Parathyroid adenoma (tissue), 2 donors: ENCODE results near the gene COL23A1.

ENCODE experiments used
- H2AFZ ChIP-seq: fragments of 300-600 bp; sonication (generic); one replicate; pipeline ENCODE4 v1.7.0; 2017; ENCODE audit warnings: antibody characterized with exemption, mild to moderate bottlenecking
- H3K27ac ChIP-seq: fragments of 300-600 bp; sonication (generic); one replicate; pipeline ENCODE4 v1.7.0; 2017
- H3K27me3 ChIP-seq: fragments of 300-600 bp; sonication (generic); one replicate; pipeline ENCODE4 v1.7.0; 2017; ENCODE audit warnings: low read length; ENCODE audit not compliant: control insufficient read depth, insufficient read depth
- H3K36me3 ChIP-seq: fragments of 300-600 bp; sonication (generic); one replicate; pipeline ENCODE4 v1.7.0; 2017; ENCODE audit warnings: low read length; ENCODE audit not compliant: control insufficient read depth, insufficient read depth
- H3K4me1 ChIP-seq: fragments of 300-600 bp; sonication (generic); one replicate; pipeline ENCODE4 v1.7.0; 2017; ENCODE audit warnings: control low read depth
- H3K4me2 ChIP-seq: fragments of 300-600 bp; sonication (generic); one replicate; pipeline ENCODE4 v1.7.0; 2017; ENCODE audit warnings: low read length
- H3K4me3 ChIP-seq: fragments of 300-600 bp; sonication (generic); one replicate; pipeline ENCODE4 v1.7.0; 2017; ENCODE audit warnings: low read depth, low read length
- H3K79me2 ChIP-seq: fragments of 300-600 bp; sonication (generic); one replicate; pipeline ENCODE4 v1.7.0; 2017; ENCODE audit warnings: control low read depth
- H3K9ac ChIP-seq: fragments of 300-600 bp; sonication (generic); one replicate; pipeline ENCODE4 v1.7.0; 2017; ENCODE audit warnings: mild to moderate bottlenecking
- H3K9me3 ChIP-seq: fragments of 300-600 bp; sonication (generic); one replicate; pipeline ENCODE4 v1.7.0; 2017; ENCODE audit warnings: low read length; ENCODE audit not compliant: control insufficient read depth
- TF ChIP-seq, protein P1 (sequence below): fragments of 300-600 bp; sonication (generic); IDR thresholded peaks from one replicate; pipeline ENCODE4 v1.7.0; 2017; ENCODE audit warnings: antibody characterized with exemption, mild to moderate bottlenecking
- donor health status: primary hyperparathyroidism.

The COL23A1 gene

DNA sequence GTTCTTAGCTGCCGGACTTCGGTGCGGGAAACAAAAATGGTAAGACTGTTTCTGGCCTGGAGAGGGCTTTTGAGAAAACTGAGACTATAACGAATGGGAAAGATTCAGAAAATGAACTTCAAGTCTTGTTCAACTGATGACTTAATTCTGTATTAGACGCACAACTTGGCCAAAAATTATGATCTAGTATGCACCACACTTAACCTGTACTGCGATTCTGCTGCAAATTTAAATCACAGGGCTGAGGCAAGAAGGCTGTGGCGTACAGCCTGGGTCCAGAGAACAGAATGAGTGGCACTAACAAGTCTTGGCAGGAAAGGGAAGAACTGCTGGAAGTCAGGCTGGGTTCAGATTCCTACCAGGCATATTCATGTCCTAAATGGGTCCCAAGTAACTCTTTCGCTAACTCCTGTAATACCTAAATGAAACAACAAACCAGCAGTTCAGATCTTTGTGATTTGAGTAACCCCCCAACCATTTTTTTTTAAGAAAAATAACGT, 781 bp upstream of the COL23A1 start:
- no peak overlapping the region for H3K27ac ChIP-seq
- H3K9me3 ChIP-seq: no peaks in the 10 kb centered on the region
- peak overlapping the region; percentile 86 for H3K4me2 ChIP-seq
- peak overlapping the region; percentile 48 for H3K4me3 ChIP-seq
- H3K36me3 ChIP-seq: no peaks in the 10 kb centered on the region
- H3K9ac ChIP-seq: no peak overlapping the region
- TF ChIP-seq, protein P1, sequence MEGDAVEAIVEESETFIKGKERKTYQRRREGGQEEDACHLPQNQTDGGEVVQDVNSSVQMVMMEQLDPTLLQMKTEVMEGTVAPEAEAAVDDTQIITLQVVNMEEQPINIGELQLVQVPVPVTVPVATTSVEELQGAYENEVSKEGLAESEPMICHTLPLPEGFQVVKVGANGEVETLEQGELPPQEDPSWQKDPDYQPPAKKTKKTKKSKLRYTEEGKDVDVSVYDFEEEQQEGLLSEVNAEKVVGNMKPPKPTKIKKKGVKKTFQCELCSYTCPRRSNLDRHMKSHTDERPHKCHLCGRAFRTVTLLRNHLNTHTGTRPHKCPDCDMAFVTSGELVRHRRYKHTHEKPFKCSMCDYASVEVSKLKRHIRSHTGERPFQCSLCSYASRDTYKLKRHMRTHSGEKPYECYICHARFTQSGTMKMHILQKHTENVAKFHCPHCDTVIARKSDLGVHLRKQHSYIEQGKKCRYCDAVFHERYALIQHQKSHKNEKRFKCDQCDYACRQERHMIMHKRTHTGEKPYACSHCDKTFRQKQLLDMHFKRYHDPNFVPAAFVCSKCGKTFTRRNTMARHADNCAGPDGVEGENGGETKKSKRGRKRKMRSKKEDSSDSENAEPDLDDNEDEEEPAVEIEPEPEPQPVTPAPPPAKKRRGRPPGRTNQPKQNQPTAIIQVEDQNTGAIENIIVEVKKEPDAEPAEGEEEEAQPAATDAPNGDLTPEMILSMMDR: no peak
- H3K79me2 ChIP-seq: no peaks in the 10 kb centered on the region
- H2AFZ ChIP-seq: peak overlapping the region; percentile 86
- peaks cover 6% of the 10 kb centered on the region for H3K4me1 ChIP-seq
- no peaks in the 10 kb centered on the region for H3K27me3 ChIP-seq

DNA sequence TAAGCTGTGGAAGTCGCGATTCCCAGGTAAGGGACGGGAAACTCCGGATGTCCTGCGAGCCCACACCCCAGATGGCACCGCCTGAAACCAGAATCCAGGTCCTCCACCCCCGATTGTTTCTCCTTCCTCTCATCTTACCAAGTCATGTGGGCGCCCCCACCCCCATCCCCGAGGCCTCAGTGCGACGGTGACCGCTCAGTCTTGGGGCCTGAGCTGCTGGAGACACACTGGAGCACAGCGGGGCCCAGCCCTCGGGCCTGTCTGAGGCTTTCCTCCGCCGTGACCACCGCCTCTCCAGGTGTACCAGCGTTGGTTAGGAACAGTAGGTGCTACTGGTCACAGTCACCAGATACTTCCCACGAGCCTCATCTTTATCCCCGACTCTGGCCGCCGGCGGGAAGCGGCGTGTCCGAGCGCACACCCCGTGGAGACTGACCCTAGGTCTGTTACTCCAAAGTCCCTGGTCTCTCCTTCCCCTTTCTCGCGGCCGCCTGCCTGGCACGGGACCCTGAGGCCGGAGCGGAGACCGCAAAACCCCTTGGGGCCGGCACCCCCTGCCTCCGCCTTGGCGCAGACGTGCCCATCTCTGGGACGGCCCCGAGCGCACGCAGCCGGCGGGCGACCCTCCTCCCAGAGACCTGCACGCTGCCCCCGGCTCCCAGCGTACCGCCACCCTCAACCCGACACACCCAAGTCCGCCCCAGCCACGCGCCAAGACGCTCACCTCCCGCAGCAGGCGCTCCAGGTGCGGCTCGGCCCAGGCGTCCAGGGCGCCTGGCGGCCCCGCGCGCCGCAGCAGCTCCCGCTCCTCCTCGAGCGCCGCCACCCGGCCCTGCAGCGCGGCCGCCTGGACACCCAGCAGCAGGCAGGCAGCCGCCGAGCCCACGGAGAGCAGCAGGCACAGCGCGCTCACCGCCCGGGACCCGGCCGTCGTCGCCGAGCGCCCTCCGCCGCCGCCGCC, 733 bp downstream of the COL23A1 start:
- H3K4me2 ChIP-seq: peak overlapping the region; percentile 86
- H3K27ac ChIP-seq: no peak overlapping the region
- TF ChIP-seq, protein P1: peak; percentile 14
- peaks cover 6% of the 10 kb centered on the region for H3K4me1 ChIP-seq
- no peak overlapping the region for H3K9ac ChIP-seq
- H3K27me3 ChIP-seq: no peaks in the 10 kb centered on the region
- no peaks in the 10 kb centered on the region for H3K79me2 ChIP-seq
- no peaks in the 10 kb centered on the region for H3K36me3 ChIP-seq
- peak overlapping the region; percentile 81 for H2AFZ ChIP-seq
- peak overlapping the region; percentile 48 for H3K4me3 ChIP-seq
- H3K9me3 ChIP-seq: no peaks in the 10 kb centered on the region

DNA sequence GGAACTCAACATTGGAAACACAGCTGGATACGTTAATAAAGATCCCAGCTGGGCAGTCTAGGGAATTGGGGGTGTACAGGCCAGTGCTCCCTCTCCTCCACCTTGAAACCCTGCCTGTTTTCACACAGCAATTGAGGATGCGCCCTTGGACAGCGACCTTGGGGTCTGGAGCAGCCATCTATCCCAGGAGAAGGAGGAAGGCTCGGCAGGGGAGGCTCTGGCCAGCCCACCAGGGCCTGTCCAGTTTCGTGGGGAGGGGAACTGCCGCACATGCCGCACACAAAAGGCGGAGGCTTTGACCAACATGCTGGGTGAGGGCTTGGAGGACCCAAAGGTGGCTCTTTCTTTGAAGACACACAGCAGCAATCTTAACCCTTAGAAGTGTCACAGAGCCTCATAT, 1.4 kb downstream of the COL23A1 start:
- Histone ChIP-seq H3K9ac (no peak overlapping the region), H3K9me3 (no peaks in the 10 kb centered on the region), H2AFZ (no peak overlapping the region), H3K4me3 (no peak overlapping the region), H3K27ac (no peak overlapping the region), H3K4me2 (no peak overlapping the region), H3K79me2 (no peaks in the 10 kb centered on the region), H3K4me1 (peaks cover 6% of the 10 kb centered on the region), H3K27me3 (no peaks in the 10 kb centered on the region), H3K36me3 (no peaks in the 10 kb centered on the region)
- TF ChIP-seq, protein P1: no peak

DNA sequence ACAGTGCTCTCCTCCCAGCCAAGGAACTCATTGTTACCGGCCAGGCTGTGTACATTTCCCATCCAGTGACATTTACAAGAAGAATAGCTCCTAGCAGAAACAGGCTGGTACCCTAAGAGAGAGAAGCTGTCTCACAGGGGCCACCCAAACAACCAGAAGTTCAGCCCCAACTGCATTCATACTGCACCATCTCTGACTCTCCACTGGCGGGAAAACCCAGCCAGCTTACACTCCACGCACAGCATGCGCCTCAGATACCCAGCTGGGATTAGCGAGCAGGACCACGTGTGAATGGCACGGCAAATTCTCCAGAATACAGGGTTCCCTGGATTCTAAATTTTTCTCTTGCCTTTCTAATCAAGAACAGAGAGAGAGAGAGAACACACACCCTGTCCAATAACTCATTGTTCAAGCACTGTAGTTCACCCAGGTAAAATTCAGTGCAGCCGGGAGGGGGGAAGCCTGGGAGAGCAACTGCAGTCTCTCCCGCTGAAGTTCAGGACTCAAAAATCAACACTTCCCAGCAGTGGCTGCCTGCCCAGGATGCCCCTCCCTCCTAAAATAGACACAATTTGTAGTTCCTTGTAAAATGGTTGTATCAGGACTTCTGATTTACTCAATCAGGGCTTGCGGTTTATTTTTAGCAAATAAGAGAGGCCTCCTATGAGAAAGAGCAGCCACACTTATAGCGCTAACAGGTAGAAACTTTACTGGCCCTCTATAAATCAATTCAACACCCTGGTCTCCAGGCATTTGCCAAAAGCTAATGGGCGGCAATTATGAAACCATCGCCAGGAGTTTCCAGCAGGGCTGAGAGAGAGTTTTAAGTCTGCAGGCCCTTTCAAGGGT, 2.2 kb downstream of the COL23A1 start:
- no peaks in the 10 kb centered on the region for H3K36me3 ChIP-seq
- no peak overlapping the region for H3K9ac ChIP-seq
- no peak overlapping the region for H3K4me3 ChIP-seq
- peaks cover 6% of the 10 kb centered on the region for H3K4me1 ChIP-seq
- H2AFZ ChIP-seq: no peak overlapping the region
- H3K9me3 ChIP-seq: no peaks in the 10 kb centered on the region
- H3K27ac ChIP-seq: no peak overlapping the region
- H3K4me2 ChIP-seq: no peak overlapping the region
- TF ChIP-seq, protein P1: no peak
- no peaks in the 10 kb centered on the region for H3K79me2 ChIP-seq
- H3K27me3 ChIP-seq: no peaks in the 10 kb centered on the region
